ENCODE data around the gene TRAPPC8.
"Not testable (repeated sequence)": the region's sequence is repeated elsewhere in the genome, so short reads cannot be mapped to it uniquely, and the experiment has no call there.

The TRAPPC8 gene

DNA sequence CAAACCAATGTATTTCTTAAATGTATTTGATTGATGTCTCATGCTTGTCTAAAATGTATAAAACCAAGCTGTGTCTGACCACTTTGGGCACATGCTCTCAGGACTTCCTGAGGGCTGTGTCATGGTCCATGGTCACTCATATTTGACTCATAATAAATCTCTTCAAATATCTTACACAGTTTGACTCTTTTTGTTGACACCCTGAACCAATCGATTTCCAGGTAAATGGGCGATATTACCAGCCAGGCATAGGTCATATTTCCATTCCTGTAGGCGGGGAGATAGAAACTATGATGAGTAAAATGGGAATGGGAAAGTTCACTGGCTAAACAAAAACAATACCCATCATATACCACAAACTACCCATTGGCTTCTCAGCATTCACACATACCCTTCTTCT lies 9.3 kb upstream of the TRAPPC8 start:
- no peak for DNase-seq (ENCODE audit: extremely low read depth, low read depth)
- TF ChIP-seq, protein P1, sequence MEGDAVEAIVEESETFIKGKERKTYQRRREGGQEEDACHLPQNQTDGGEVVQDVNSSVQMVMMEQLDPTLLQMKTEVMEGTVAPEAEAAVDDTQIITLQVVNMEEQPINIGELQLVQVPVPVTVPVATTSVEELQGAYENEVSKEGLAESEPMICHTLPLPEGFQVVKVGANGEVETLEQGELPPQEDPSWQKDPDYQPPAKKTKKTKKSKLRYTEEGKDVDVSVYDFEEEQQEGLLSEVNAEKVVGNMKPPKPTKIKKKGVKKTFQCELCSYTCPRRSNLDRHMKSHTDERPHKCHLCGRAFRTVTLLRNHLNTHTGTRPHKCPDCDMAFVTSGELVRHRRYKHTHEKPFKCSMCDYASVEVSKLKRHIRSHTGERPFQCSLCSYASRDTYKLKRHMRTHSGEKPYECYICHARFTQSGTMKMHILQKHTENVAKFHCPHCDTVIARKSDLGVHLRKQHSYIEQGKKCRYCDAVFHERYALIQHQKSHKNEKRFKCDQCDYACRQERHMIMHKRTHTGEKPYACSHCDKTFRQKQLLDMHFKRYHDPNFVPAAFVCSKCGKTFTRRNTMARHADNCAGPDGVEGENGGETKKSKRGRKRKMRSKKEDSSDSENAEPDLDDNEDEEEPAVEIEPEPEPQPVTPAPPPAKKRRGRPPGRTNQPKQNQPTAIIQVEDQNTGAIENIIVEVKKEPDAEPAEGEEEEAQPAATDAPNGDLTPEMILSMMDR (IDR thresholded peaks at IDR 0.05; ENCODE audit: low read depth, low read length), result no peak

DNA sequence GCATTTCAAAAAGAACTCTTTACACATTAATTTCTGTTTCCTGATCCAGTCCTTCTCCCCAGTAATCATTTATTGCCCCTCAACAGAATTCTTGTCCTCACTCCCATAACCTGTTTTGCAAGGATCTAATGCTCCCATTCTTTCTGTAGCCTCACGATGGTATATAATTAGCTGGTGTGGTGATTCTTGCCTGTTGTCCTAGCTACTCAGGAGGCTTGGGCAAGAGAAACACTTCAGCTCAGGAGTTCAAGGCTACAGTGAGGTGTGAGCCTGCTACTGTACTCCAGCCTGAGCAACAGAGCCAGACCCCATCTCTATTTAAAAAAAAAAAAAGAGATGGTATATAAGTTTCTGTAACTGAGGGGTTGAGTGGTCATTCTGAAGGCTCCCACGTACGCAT lies 7.7 kb upstream of the TRAPPC8 start:
- no peak for DNase-seq (ENCODE audit: extremely low read depth, low read depth)
- TF ChIP-seq, protein P1 (IDR thresholded peaks at IDR 0.05; ENCODE audit: low read depth, low read length), result no peak

DNA sequence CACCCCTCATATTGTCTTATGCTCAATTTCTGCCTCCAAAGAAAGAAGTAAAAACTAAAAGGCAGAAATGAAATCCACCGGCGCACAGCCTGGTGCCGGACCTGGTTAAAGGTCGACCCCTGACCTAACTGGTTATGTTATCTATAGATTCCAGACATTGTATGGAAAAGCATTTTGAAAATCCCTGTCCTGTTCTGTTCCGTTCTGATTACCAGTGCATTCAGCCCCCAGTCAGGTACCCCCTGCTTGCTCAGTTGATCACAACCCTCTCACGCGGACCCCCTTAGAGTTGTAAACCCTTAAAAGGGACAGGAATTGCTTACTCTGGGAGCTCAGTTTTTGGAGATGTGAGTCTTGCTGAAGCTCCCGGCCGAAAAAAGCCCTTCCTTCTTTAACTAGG lies 5.4 kb upstream of the TRAPPC8 start:
- DNase-seq (ENCODE audit: extremely low read depth, low read depth), result not testable (repeated sequence)

DNA sequence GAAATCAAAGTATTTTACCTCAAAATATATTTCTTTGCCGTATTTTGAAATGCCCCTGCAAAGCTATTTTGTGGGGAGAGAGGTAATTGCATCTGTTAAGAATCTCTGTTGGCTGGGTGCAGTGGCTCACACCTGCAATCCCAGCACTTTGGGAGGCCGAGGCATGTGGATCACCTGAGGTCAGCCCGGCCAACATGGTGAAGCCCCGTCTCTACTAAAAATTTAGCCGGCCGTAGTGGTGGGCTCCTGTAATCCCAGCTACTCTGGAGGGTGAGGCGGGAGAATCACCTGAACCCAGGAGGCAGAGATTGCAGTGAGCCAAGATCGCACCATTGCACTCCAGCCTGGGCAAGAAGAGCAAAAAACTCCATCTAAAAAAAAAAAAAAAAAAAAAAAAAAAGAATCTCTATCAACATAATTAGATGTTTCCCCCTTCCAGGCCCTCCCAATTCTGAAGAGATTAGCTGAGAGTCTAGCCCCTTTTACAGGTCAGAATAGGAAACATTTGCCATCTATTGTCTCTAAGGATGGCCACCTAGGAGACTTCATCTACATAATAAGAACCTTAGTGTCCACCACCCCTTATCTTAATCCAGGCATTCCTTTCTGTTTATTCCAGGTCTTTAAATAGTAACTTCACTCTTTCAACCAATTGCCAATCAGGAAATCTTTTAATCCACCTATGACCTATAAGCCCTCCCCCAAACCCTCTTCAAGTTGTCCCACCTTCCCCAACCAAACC lies 3.5 kb upstream of the TRAPPC8 start:
- TF ChIP-seq, protein P1 (IDR thresholded peaks at IDR 0.05; ENCODE audit: low read depth, low read length), result no peak
- no peak for DNase-seq (ENCODE audit: extremely low read depth, low read depth)

DNA sequence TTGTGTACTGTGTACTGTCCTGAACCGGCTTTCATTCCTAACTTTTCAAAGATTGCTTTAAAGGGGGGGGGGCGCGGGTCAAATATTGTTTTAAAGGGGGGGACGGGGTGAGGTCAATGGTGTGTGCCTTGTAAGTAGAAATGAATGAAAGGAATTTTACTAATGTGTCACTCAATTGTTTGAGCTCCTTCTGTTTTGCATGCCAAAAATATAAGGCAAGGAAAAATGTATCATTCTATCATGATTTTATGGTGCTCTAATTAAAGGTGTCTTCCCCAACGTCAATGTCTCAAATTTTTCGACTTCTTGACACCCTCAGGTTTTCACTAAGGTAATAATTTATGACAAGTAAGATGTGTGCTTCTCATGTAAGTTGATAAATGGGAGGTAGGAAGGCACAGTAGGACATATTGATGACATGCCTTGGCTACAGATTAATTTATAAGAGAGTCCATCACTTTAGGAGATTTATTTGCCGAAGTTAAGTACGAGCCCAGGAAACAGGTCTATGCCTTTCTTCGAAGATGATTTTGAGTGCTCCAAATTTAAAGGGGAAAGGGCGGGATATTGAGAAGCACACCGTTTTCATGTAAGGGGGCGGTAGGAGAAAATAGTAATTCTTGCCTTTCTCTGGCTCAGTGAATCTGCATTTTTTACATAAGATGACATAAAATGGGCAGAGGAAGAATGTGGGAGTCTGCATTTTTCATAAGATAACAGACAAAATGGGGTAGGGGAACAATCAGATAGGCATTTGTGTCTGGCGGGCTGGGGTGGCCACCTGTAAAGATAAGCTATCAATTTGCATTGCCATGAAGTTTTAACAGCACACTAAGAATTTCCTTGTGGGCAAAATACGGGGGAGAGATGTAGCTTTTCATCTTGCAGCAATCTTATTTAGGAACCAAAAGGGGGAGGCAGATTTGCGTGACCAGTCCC lies 1.2 kb upstream of the TRAPPC8 start:
- TF ChIP-seq, protein P1 (IDR thresholded peaks at IDR 0.05; ENCODE audit: low read depth, low read length), result no peak
- no peak for DNase-seq (ENCODE audit: extremely low read depth, low read depth)

DNA sequence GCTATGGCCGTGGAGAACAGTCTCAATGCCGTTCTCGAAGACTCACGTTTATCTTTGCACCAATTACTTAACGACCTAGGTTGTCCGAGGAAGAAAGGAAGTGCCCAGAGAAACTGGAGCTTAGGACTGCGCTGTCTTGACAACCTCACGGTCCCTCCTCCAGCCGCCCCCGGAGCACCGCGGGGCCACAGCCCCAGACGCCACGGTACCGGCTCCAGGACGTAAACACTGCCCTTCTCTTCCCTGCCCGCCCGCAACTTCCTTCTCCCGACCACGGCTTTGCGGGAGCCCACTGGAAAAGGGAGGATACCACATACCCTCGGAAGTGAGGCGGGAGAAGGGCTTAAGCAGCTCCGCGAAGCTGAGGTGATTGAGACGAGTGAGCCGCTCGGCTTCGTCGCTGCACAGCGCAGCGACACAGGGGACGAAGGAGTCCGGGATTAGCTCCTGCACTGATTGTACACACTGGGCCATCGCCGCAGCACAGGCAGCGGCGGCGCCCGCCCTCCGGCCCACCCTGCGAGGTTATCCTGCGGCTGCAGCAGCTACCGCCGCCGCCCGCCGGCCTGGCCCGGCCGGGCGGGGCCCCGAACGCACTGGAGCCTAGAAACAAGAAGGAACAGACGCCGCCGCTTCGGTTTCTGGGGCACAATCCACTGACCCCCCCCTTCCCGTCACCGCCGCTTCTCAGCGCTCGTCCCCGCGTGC lies 483 bp downstream of the TRAPPC8 start:
- DNase-seq (ENCODE audit: extremely low read depth, low read depth), result no peak
- TF ChIP-seq, protein P1 (IDR thresholded peaks at IDR 0.05; ENCODE audit: low read depth, low read length), result no peak

DNA sequence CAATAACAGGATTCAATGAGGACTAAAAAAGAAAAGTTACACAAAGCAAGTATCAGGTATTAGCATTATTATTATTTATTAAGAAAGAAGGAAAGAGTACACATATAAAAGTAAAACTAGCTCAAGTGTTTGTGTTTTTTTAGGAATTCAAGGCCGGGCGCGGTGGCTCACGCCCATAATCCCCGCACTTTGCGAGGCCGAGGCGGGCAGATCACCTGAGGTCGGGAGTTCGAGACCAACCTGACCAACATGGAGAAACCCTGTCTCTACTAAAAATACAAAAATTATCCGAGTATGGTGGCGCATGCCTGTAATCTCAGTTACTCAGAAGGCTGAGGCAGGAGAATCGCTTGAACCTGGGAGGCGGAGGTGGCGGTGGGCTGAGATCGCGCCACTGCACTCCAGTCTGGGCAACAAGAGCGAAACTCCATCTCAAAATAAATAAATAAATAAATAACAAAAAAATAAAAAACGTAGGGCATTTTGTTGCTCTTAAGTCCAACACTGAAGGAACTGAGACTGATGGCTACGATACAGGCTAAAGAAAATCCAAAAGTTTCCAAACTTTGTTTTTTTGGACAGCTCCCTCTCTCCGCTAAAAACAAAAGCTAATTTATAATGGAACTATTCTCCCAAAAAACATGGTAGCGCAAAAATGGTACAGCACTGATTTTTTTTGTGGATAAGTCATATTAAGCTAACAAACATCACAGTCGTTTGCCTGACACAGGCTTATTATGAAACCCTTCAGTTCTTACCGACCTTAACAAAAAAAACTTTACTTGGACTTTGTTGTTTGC lies 1.7 kb downstream of the TRAPPC8 start:
- TF ChIP-seq, protein P1 (IDR thresholded peaks at IDR 0.05; ENCODE audit: low read depth, low read length), result no peak
- DNase-seq (ENCODE audit: extremely low read depth, low read depth), result no peak

DNA sequence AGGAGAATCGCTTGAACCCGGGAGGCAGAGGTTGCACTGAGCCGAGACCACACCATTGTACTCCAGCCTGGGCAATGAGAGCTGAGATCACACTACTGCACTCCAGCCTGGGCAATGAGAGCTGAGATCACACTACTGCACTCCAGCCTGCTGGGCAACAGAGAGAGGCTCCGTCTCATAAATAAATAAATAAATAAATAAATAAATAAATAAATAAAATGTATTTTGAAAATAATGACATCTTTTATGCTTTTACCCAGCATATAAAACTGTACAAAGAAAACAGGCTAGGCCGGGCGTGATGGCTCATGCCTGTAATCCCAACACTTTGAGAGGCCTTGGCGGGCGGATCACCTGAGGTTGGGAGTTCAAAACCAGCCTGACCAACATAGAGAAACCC lies 8.2 kb downstream of the TRAPPC8 start:
- not testable (repeated sequence) for DNase-seq (ENCODE audit: extremely low read depth, low read depth)
